WTC11 (cell line): ENCODE results near the gene TLE4. TPM values are rescaled to one million over a fixed set of nuclear protein-coding genes. Genes with fewer than 3 reads are reported as not detected.
A peak's percentile ranks its signal among the peaks of the same experiment; 100 is the strongest.

ENCODE experiments used
- ATAC-seq: fragments of 200-7000 bp; cut with Tn5 transposase; 2 replicates; pipeline ENCODE4 v1.10.0; 2021; ENCODE audit warnings: mild to moderate bottlenecking, moderate library complexity
- CTCF ChIA-PET: fragments of 300-600 bp; sonication (Branson Sonifier 250); formaldehyde crosslinking; loops from one replicate; lab custom pipeline; 2021; ENCODE audit warnings: antibody characterized with exemption; lab: Charles Lee
- POLR2A ChIA-PET: fragments of 350-600 bp; sonication (Branson Sonifier 250); formaldehyde crosslinking; loops from one replicate; lab custom pipeline; 2021; ENCODE audit warnings: antibody characterized with exemption; lab: Charles Lee
- DNase-seq: peaks from one replicate; pipeline ENCODE4 v3.0.0; 2021; ENCODE audit warnings: low spot score
- H3K27ac Mint-ChIP-seq: 2 replicates; pipeline ENCODE4 v1.8.0; 2021; ENCODE audit warnings: mixed read lengths
- H3K27me3 Mint-ChIP-seq: 2 replicates; pipeline ENCODE4 v1.8.0; 2021; ENCODE audit warnings: low read depth, mild to moderate bottlenecking, moderate library complexity, mixed read lengths
- H3K36me3 Mint-ChIP-seq: 2 replicates; pipeline ENCODE4 v1.8.0; 2021; ENCODE audit warnings: mixed read lengths
- H3K4me1 Mint-ChIP-seq: 2 replicates; pipeline ENCODE4 v1.8.0; 2022; ENCODE audit warnings: mixed read lengths
- H3K4me3 Mint-ChIP-seq: 2 replicates; pipeline ENCODE4 v1.8.0; 2021; ENCODE audit warnings: mild to moderate bottlenecking, moderate library complexity, mixed read lengths
- H3K9me3 Mint-ChIP-seq: 2 replicates; pipeline ENCODE4 v1.8.0; 2021; ENCODE audit warnings: mixed read lengths
- ATF6 ChIP-seq: sonication (generic); formaldehyde crosslinking; IDR thresholded peaks from 2 replicates; pipeline ENCODE4 v1.8.1; 2023; ENCODE audit warnings: mild to moderate bottlenecking, missing genetic modification reagents
- CREM ChIP-seq: sonication (generic); formaldehyde crosslinking; IDR thresholded peaks from 2 replicates; pipeline ENCODE4 v1.8.1; 2022; ENCODE audit warnings: mild to moderate bottlenecking, missing genetic modification reagents, moderate library complexity
- ESRRA ChIP-seq: sonication (generic); formaldehyde crosslinking; IDR thresholded peaks from 2 replicates; pipeline ENCODE4 v1.8.1; 2022; ENCODE audit warnings: mild to moderate bottlenecking, missing genetic modification reagents, borderline replicate concordance
- FOXJ3 ChIP-seq: sonication (generic); formaldehyde crosslinking; IDR thresholded peaks from 2 replicates; pipeline ENCODE4 v1.9.0; 2021; ENCODE audit warnings: missing genetic modification reagents, mild to moderate bottlenecking, borderline replicate concordance
- FOXK1 ChIP-seq: sonication (generic); formaldehyde crosslinking; IDR thresholded peaks from 2 replicates; pipeline ENCODE4 v1.8.0; 2022; ENCODE audit warnings: mild to moderate bottlenecking, moderate library complexity, missing genetic modification reagents
- GABPB1 ChIP-seq: sonication (generic); formaldehyde crosslinking; IDR thresholded peaks from 2 replicates; pipeline ENCODE4 v1.8.1; 2023; ENCODE audit warnings: mild to moderate bottlenecking, missing genetic modification reagents
- HMGA2 ChIP-seq: fragments of 250-450 bp; sonication (Bioruptor Pico); IDR thresholded peaks from 2 replicates; pipeline ENCODE4 v1.4.0; 2021; ENCODE audit warnings: mild to moderate bottlenecking, moderate library complexity
- JAZF1 ChIP-seq: fragments of 250-450 bp; sonication (Bioruptor Pico); IDR thresholded peaks from 2 replicates; pipeline ENCODE4 v1.9.0; 2021; ENCODE audit warnings: moderate library complexity, mild to moderate bottlenecking, inconsistent platforms
- NFYB ChIP-seq: sonication (generic); formaldehyde crosslinking; conservative IDR thresholded peaks from 2 replicates; pipeline ENCODE4 v1.8.0; 2022; ENCODE audit warnings: low read depth, missing genetic modification reagents
- SP1 ChIP-seq: sonication (generic); formaldehyde crosslinking; conservative IDR thresholded peaks from 2 replicates; pipeline ENCODE4 v1.8.1; 2022; ENCODE audit warnings: missing genetic modification reagents
- TCF7 ChIP-seq: sonication (generic); formaldehyde crosslinking; IDR thresholded peaks from 2 replicates; pipeline ENCODE4 v1.8.0; 2022; ENCODE audit warnings: mild to moderate bottlenecking, low read depth, missing genetic modification reagents, moderate library complexity
- TEAD4 ChIP-seq: sonication (generic); formaldehyde crosslinking; IDR thresholded peaks from 2 replicates; pipeline ENCODE4 v1.8.0; 2022; ENCODE audit warnings: mild to moderate bottlenecking, missing genetic modification reagents
- ZBTB43 ChIP-seq: sonication (generic); formaldehyde crosslinking; IDR thresholded peaks from 2 replicates; pipeline ENCODE4 v1.8.1; 2023; ENCODE audit warnings: mild to moderate bottlenecking, missing genetic modification reagents
- ZNF232 ChIP-seq: sonication (generic); formaldehyde crosslinking; IDR thresholded peaks from 2 replicates; pipeline ENCODE4 v1.8.0; 2022; ENCODE audit warnings: mild to moderate bottlenecking, missing genetic modification reagents
- ZNF512 ChIP-seq: sonication (generic); formaldehyde crosslinking; IDR thresholded peaks from 2 replicates; pipeline ENCODE4 v1.8.1; 2022; ENCODE audit warnings: missing genetic modification reagents, borderline replicate concordance
- total RNA-seq: library from RNA; stranded (reverse); gene quantifications from 3 replicates; pipeline ENCODE4 v1.2.3, GENCODE V29; 2021
- TF ChIP-seq, protein P1 (sequence below): fragments of 250-450 bp; sonication (Bioruptor Pico); conservative IDR thresholded peaks from 2 replicates; pipeline ENCODE4 v1.9.0; 2021; ENCODE audit warnings: mild to moderate bottlenecking
- TF ChIP-seq, protein P2 (sequence below): fragments of 250-450 bp; sonication (Bioruptor Pico); IDR thresholded peaks from 2 replicates; pipeline ENCODE4 v1.9.0; 2021; ENCODE audit warnings: mild to moderate bottlenecking
- TF ChIP-seq, protein P3 (sequence below): sonication (generic); formaldehyde crosslinking; IDR thresholded peaks from 2 replicates; pipeline ENCODE4 v1.8.1; 2022; ENCODE audit warnings: low read depth, mild to moderate bottlenecking, moderate library complexity, missing genetic modification reagents, borderline replicate concordance

Gene TLE4
- total RNA-seq, 1 experiment from 2014 or later = 48.1 TPM

GRCh38 chr9:79719989-79720388 is 148.2 kb downstream of the TLE4 start (continued):
- TF ChIP-seq FOXJ3 (CRISPR knock-in tag) = no peak
- TF ChIP-seq, all 79 proteins: peak for 0

- H3K9me3 Mint-ChIP-seq = peaks cover 9% of the 10 kb centered on the region
- H3K36me3 Mint-ChIP-seq = peaks cover 16% of the 10 kb centered on the region
- H3K27me3 Mint-ChIP-seq = no peaks in the 10 kb centered on the region
- H3K4me1 Mint-ChIP-seq = peaks cover 3% of the 10 kb centered on the region; the same call in 1 of the 2 replicates
- no peak for DNase-seq
- TF ChIP-seq SP1 (CRISPR knock-in tag) (no peak), TCF7 (CRISPR knock-in tag) (no peak), ZBTB43 (no peak), GABPB1 (no peak), ESRRA (CRISPR knock-in tag) (no peak), ATF6 (no peak), CREM (CRISPR knock-in tag) (no peak), ZNF232 (CRISPR knock-in tag) (no peak), NFYB (no peak), HMGA2 (CRISPR knock-in tag) (no peak), JAZF1 (no peak), FOXK1 (CRISPR knock-in tag) (no peak), TEAD4 (CRISPR knock-in tag) (no peak), ZNF512 (CRISPR knock-in tag) (no peak)
- TF ChIP-seq, protein P1, sequence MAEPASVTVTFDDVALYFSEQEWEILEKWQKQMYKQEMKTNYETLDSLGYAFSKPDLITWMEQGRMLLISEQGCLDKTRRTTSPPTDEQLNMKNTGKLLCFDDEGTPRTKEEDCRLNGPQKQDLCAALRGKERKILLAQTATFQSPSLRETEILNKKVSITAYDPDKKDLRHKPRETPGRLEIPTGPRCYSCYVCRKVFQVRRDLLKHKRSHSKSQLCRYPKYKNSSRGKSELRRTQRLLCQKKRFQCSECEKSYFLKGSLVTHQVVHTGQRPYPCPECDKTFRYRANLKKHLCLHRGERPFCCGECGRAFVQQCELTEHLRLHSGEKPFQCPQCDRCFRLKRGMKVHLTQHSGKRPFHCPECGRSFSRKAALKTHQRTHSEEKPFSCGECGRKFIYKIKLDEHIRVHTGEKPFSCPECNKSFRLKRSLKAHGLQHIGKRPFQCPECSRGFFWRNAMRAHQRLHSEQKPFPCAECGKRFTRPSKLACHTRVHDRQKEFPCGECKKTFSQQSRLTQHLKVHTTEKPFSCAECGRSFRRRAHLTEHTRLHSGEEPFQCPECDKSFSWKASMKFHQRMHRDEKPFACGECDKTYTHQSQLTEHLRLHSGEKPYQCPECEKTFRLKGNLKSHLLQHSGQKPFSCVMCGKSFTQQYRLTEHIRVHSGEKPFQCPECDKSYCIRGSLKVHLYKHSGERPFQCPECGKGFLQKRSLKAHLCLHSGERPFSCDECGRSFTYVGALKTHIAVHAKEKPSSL (CRISPR knock-in tag) = no peak
- TF ChIP-seq, protein P2, sequence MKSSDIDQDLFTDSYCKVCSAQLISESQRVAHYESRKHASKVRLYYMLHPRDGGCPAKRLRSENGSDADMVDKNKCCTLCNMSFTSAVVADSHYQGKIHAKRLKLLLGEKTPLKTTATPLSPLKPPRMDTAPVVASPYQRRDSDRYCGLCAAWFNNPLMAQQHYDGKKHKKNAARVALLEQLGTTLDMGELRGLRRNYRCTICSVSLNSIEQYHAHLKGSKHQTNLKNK (CRISPR knock-in tag) = no peak
- TF ChIP-seq, protein P3, sequence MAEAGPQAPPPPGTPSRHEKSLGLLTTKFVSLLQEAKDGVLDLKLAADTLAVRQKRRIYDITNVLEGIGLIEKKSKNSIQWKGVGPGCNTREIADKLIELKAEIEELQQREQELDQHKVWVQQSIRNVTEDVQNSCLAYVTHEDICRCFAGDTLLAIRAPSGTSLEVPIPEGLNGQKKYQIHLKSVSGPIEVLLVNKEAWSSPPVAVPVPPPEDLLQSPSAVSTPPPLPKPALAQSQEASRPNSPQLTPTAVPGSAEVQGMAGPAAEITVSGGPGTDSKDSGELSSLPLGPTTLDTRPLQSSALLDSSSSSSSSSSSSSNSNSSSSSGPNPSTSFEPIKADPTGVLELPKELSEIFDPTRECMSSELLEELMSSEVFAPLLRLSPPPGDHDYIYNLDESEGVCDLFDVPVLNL (CRISPR knock-in tag) = no peak
- H3K27ac Mint-ChIP-seq = no peak overlapping the region
- CTCF ChIA-PET = no interaction called here
- no peak overlapping the region for H3K4me3 Mint-ChIP-seq
- peak; percentile 39; the same call in 1 of the 2 replicates for ATAC-seq
- POLR2A ChIA-PET = no interaction called here
Measured at GRCh38 chr9:79731171-79731890, 159.6 kb downstream of the TLE4 start.
